Heart left ventricle (tissue), 13 donors: Measurements from ENCODE around the gene CDK19.

Experiments used
- CTCF ChIP-seq, 12 donors: fragments of 200-600 bp; sonication (generic) in 4 of 12; IDR thresholded peaks; one replicate each; pipeline versions ENCODE4 v1.5.0 to v1.8.0; 2018 to 2022; ENCODE audit warnings: antibody characterized with exemption in 12 of 12, mild to moderate bottlenecking in 5 of 12
- POLR2A ChIP-seq, 2 donors: fragments of 450-650 bp; IDR thresholded peaks; one replicate each; pipeline ENCODE4 v1.6.1; 2017; ENCODE audit warnings: antibody characterized with exemption in 2 of 2, mild to moderate bottlenecking in 2 of 2, moderate library complexity in 2 of 2
- donor health status: ischemic (EF 13 %, LVEDD 7.1; RV severe dilation, severe dysfunction).
- donor health status: DM: no; HTN: yes; CAD: no.
- donor health status: DM: no; HTN: no; CAD: no.
- donor health status: ischemic (EF 25% LVEDD 6.9; RV normal size, moderate dysfunction).
- donor health status: ischemic (EF 25% LVEDD 5.7; RV mildly dilated, moderate dysfunction).
- donor health status: ischemic (EF 35%, LVEDD 5.7; RV mildly dilated, moderate dysfunction).
- donor health status: nonischemic (EF 11% LVEDD 7.7; RV severe dilation, severe dysfunction).
- donor health status: DM: yes; HTN: yes; CAD: no.
- donor health status: PGD.
- donor health status: ischemic (EF 29% LVEDD 5.4; RV normal size, mild dysfunction).
- donor health status: nonischemic (EF 23%, LVEDD 6.1; RV moderate dilation, normal function).

GRCh38 chr6:110760589-110760988, 54.7 kb downstream of the CDK19 start:
- TF ChIP-seq POLR2A (IDR thresholded peaks at IDR 0.05) (no peak), CTCF (IDR thresholded peaks at IDR 0.05) (no peak)
